Neural cell (in vitro differentiated cells): Measurements from ENCODE around the gene PPP3CA. TPM values are rescaled to one million over a fixed set of nuclear protein-coding genes. Genes with fewer than 3 reads are reported as not detected.

Experiments
- H2AFZ ChIP-seq: fragments of 200-600, 300-800 bp; sonication (generic), shearing (Covaris generic); 2 replicates; pipeline ENCODE4 v1.6.0; 2014; ENCODE audit warnings: low read depth, mild to moderate bottlenecking, antibody characterized with exemption, low read length, moderate library complexity
- H3F3A ChIP-seq: fragments of 200-600 bp; shearing (Covaris generic); 2 replicates; pipeline ENCODE4 v1.6.1; 2016; ENCODE audit warnings: mild to moderate bottlenecking, moderate library complexity, mixed read lengths, antibody characterized with exemption, low read length; ENCODE audit not compliant: insufficient read depth, poor library complexity, severe bottlenecking
- H3K27ac ChIP-seq: fragments of 200-600, 300-800 bp; sonication (generic), shearing (Covaris generic); 2 replicates; pipeline ENCODE4 v1.5.1; 2014; ENCODE audit warnings: mild to moderate bottlenecking, low read length, moderate library complexity
- H3K27me3 ChIP-seq: fragments of 300-800, 200-600 bp; sonication (generic), shearing (Covaris generic); 2 replicates; pipeline ENCODE4 v1.6.0; 2014; ENCODE audit warnings: mild to moderate bottlenecking, low read depth, low read length, moderate library complexity; ENCODE audit not compliant: insufficient read depth
- H3K36me3 ChIP-seq: fragments of 300-800, 200-600 bp; sonication (generic), shearing (Covaris generic); 2 replicates; pipeline ENCODE4 v1.5.1; 2014; ENCODE audit warnings: mild to moderate bottlenecking, antibody characterized with exemption, low read length, moderate library complexity; ENCODE audit not compliant: insufficient read depth
- H3K4me2 ChIP-seq: fragments of 300-800, 200-600 bp; sonication (generic), shearing (Covaris generic); 2 replicates; pipeline ENCODE4 v1.6.0; 2014; ENCODE audit warnings: mild to moderate bottlenecking, low read length
- H3K4me3 ChIP-seq: fragments of 300-800, 200-600 bp; sonication (generic), shearing (Covaris generic); 2 replicates; pipeline ENCODE4 v1.5.1; 2014; ENCODE audit warnings: mild to moderate bottlenecking, low read length, moderate library complexity
- H3K79me2 ChIP-seq: fragments of 200-600 bp; shearing (Covaris generic); replicated peaks from 2 replicates; pipeline ENCODE4 v1.6.0; 2014; ENCODE audit warnings: mild to moderate bottlenecking, low read length, moderate library complexity; ENCODE audit not compliant: insufficient read depth
- H3K9ac ChIP-seq: fragments of 300-800, 200-600 bp; sonication (generic), shearing (Covaris generic); 2 replicates; pipeline ENCODE4 v1.6.1; 2016; ENCODE audit warnings: mild to moderate bottlenecking, low read length, mixed read lengths
- H3K9me2 ChIP-seq: fragments of 200-600 bp; shearing (Covaris generic); 2 replicates; pipeline ENCODE4 v1.6.1; 2016; ENCODE audit warnings: mild to moderate bottlenecking, low read length, mixed read lengths; ENCODE audit not compliant: insufficient read depth
- H3K9me3 ChIP-seq: fragments of 200-600, 300-800 bp; sonication (generic), shearing (Covaris generic); 2 replicates; pipeline ENCODE4 v1.6.1; 2016; ENCODE audit warnings: mild to moderate bottlenecking, mixed run types, low read length, moderate library complexity, mixed read lengths
- H4K20me1 ChIP-seq: fragments of 200-600 bp; shearing (Covaris generic); 2 replicates; pipeline ENCODE4 v1.6.1; 2016; ENCODE audit warnings: mild to moderate bottlenecking, mixed run types; ENCODE audit not compliant: insufficient read depth
- CTCF ChIP-seq: fragments of 450-650 bp; IDR thresholded peaks from 2 replicates; pipeline ENCODE4 v1.5.1; 2014; ENCODE audit warnings: antibody characterized with exemption, mild to moderate bottlenecking, moderate library complexity; ENCODE audit not compliant: poor library complexity, severe bottlenecking
- EP300 ChIP-seq: fragments of 450-650 bp; conservative IDR thresholded peaks from 2 replicates; pipeline ENCODE4 v1.6.1; 2014; ENCODE audit warnings: antibody characterized with exemption, mild to moderate bottlenecking, moderate library complexity; ENCODE audit not compliant: poor library complexity, severe bottlenecking
- EZH2 ChIP-seq: fragments of 200-600, 300-800 bp; shearing (Covaris generic), sonication (generic); IDR thresholded peaks from 2 replicates; pipeline ENCODE4 v1.6.1; 2014; ENCODE audit warnings: antibody characterized with exemption, low read length, borderline replicate concordance, mild to moderate bottlenecking; ENCODE audit not compliant: insufficient read depth, poor library complexity, severe bottlenecking
- MXI1 ChIP-seq: fragments of 450-650 bp; conservative IDR thresholded peaks from 2 replicates; pipeline ENCODE4 v1.6.1; 2014; ENCODE audit warnings: antibody characterized with exemption, mild to moderate bottlenecking; ENCODE audit not compliant: poor library complexity, severe bottlenecking
- POLR2AphosphoS5 ChIP-seq: IDR thresholded peaks from 2 replicates; pipeline ENCODE4 v1.6.1; 2012
- RAD21 ChIP-seq: fragments of 450-650 bp; conservative IDR thresholded peaks from 2 replicates; pipeline ENCODE4 v1.6.1; 2014; ENCODE audit warnings: antibody characterized with exemption, mild to moderate bottlenecking, moderate library complexity
- REST ChIP-seq: IDR thresholded peaks from 2 replicates; pipeline ENCODE4 v1.6.1; 2012; ENCODE audit warnings: borderline replicate concordance
- SMC3 ChIP-seq: fragments of 450-650 bp; conservative IDR thresholded peaks from 2 replicates; pipeline ENCODE4 v1.6.1; 2014; ENCODE audit warnings: antibody characterized with exemption, mild to moderate bottlenecking, moderate library complexity; ENCODE audit not compliant: poor library complexity
- TAF1 ChIP-seq: IDR thresholded peaks from 2 replicates; pipeline ENCODE4 v1.6.1; 2012; ENCODE audit warnings: low read depth
- polyA plus RNA-seq: library from polyadenylated mRNA; depleted of rRNA; stranded (reverse); fragments of >200 nt; gene quantifications from 2 replicates; pipeline ENCODE4 v1.2.3, GENCODE V29; 2014

Gene PPP3CA
- polyA plus RNA-seq, 1 donor from 2014 or later, result 78.2 TPM

GRCh38 chr4:101321481-101322042, 25.8 kb downstream of the PPP3CA start:
- Histone ChIP-seq H3K9me3 (peaks cover 3% of the 10 kb centered on the region), H3K27ac (no peak overlapping the region), H3K36me3 (no peaks in the 10 kb centered on the region), H3K4me2 (no peak overlapping the region), H3K9me2 (no peaks in the 10 kb centered on the region), H4K20me1 (no peaks in the 10 kb centered on the region), H3F3A (no peaks in the 10 kb centered on the region), H3K79me2 (peaks cover 42% of the 10 kb centered on the region), H3K9ac (no peak overlapping the region), H3K27me3 (no peaks in the 10 kb centered on the region), H2AFZ (no peak overlapping the region), H3K4me3 (no peak overlapping the region)
- TF ChIP-seq CTCF, result no peak
- no peak for TF ChIP-seq EP300
- no peak for TF ChIP-seq TAF1
- TF ChIP-seq EZH2, result no peak
- TF ChIP-seq SMC3, result no peak
- no peak for TF ChIP-seq POLR2AphosphoS5
- no peak for TF ChIP-seq REST
- TF ChIP-seq RAD21, result no peak

GRCh38 chr4:101315786-101316185, 31.5 kb downstream of the PPP3CA start:
- TF ChIP-seq TAF1 (no peak), EZH2 (no peak), CTCF (no peak), RAD21 (no peak), POLR2AphosphoS5 (no peak), REST (no peak), MXI1 (no peak), EP300 (no peak), SMC3 (no peak)
- H4K20me1 ChIP-seq, result no peaks in the 10 kb centered on the region

More at GRCh38 chr4:101315786-101316185, 31.5 kb downstream of the PPP3CA start:
- no peaks in the 10 kb centered on the region for H3K36me3 ChIP-seq
- no peaks in the 10 kb centered on the region for H3F3A ChIP-seq
- no peak overlapping the region for H3K27ac ChIP-seq
- H2AFZ ChIP-seq, result no peak overlapping the region
- peaks cover 51% of the 10 kb centered on the region for H3K79me2 ChIP-seq
- H3K9ac ChIP-seq, result no peak overlapping the region
- peaks cover 3% of the 10 kb centered on the region for H3K9me3 ChIP-seq
- no peak overlapping the region for H3K4me3 ChIP-seq
- H3K4me2 ChIP-seq, result no peak overlapping the region
- H3K9me2 ChIP-seq, result no peaks in the 10 kb centered on the region
- H3K27me3 ChIP-seq, result no peaks in the 10 kb centered on the region
